Kidney epithelial cell (primary cell): ENCODE results near the gene LMX1A. TPM values are rescaled to one million over a fixed set of nuclear protein-coding genes. Genes with fewer than 3 reads are reported as not detected.

ENCODE experiments used
- DNase-seq: peaks from one replicate; pipeline ENCODE4 v3.0.0-alpha.2; 2010; ENCODE audit warnings: low read depth
- H3K27me3 ChIP-seq: 2 replicates; pipeline ENCODE4 v1.6.0; 2011; ENCODE audit warnings: low read length; ENCODE audit not compliant: control insufficient read depth, insufficient read depth
- H3K36me3 ChIP-seq: 2 replicates; pipeline ENCODE4 v1.5.1; 2011; ENCODE audit warnings: low read length; ENCODE audit not compliant: control insufficient read depth, insufficient read depth
- H3K4me3 ChIP-seq: 2 replicates; pipeline ENCODE4 v1.5.1; 2011; ENCODE audit warnings: low read depth, mild to moderate bottlenecking, control low read depth, low read length
- CTCF ChIP-seq: IDR thresholded peaks from 2 replicates; pipeline ENCODE4 v1.5.1; 2011; ENCODE audit warnings: mild to moderate bottlenecking, moderate library complexity, low read length, control low read depth, inconsistent platforms; ENCODE audit not compliant: insufficient read depth, poor library complexity, severe bottlenecking
- total RNA-seq: library from RNA; depleted of rRNA; stranded (reverse); fragments of >200 nt; gene quantifications from 2 replicates; pipeline ENCODE4 v1.2.3, GENCODE V29; 2015

The LMX1A gene
- total RNA-seq, 1 donor from 2014 or later, result not detected

- TF ChIP-seq CTCF, result no peak
- H3K27me3 ChIP-seq, result no peaks in the 10 kb centered on the region
- DNase-seq, result no peak
- H3K4me3 ChIP-seq, result no peak overlapping the region
- no peaks in the 10 kb centered on the region for H3K36me3 ChIP-seq
Observed at GRCh38 chr1:165218731-165219130, 137.8 kb downstream of the LMX1A start.

DNA sequence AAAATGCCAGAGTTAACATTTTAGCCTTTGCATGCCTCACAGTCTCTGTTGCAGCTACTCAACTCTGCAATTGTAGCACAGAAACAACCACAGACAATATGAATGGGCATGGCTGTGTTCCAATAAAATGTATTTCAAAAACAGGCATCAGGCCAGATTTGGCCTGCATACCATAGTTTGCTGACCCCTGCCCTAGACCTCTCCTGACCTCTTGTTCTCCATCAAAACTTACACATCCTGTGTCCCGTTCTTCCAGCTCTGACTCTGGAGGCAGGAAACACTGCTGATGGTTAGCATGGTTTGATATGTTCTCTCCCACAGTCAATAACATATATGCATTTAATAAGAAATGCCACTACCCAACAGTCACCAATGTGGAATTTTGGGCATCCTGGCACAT is 138.6 kb downstream of the LMX1A start:
- TF ChIP-seq CTCF, result no peak
- Histone ChIP-seq H3K27me3 (no peaks in the 10 kb centered on the region), H3K4me3 (no peak overlapping the region), H3K36me3 (no peaks in the 10 kb centered on the region)
- DNase-seq, result no peak

DNA sequence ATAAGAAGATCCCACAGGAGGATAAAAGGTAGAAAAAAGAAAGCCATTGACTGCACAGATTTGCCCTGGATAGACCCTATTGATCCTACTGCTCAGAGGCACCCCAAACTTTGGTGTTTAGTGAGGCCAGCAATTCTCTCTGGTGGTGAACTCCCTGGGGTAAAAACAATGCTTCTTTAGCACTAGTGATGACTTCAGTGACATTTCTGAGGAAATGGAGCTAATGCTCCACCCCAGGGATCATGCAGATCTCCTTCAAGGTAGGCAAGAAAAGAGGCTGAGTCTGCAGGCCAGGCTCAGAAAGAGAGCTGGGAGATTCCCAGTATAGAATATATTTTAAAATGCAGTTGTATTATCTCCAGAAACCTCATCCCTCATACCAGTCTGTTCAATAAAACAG is 140.3 kb downstream of the LMX1A start:
- TF ChIP-seq CTCF, result no peak
- Histone ChIP-seq H3K4me3 (no peak overlapping the region), H3K27me3 (no peaks in the 10 kb centered on the region), H3K36me3 (no peaks in the 10 kb centered on the region)
- no peak for DNase-seq

GRCh38 chr1:165215676-165216075 is 140.8 kb downstream of the LMX1A start:
- H3K27me3 ChIP-seq, result no peaks in the 10 kb centered on the region
- no peak for DNase-seq
- no peaks in the 10 kb centered on the region for H3K36me3 ChIP-seq
- TF ChIP-seq CTCF, result no peak
- no peak overlapping the region for H3K4me3 ChIP-seq

- no peaks in the 10 kb centered on the region for H3K36me3 ChIP-seq
- DNase-seq, result no peak
- no peak overlapping the region for H3K4me3 ChIP-seq
- TF ChIP-seq CTCF, result no peak
- H3K27me3 ChIP-seq, result no peaks in the 10 kb centered on the region
Observed at GRCh38 chr1:165212229-165212628, 144.3 kb downstream of the LMX1A start.

DNA sequence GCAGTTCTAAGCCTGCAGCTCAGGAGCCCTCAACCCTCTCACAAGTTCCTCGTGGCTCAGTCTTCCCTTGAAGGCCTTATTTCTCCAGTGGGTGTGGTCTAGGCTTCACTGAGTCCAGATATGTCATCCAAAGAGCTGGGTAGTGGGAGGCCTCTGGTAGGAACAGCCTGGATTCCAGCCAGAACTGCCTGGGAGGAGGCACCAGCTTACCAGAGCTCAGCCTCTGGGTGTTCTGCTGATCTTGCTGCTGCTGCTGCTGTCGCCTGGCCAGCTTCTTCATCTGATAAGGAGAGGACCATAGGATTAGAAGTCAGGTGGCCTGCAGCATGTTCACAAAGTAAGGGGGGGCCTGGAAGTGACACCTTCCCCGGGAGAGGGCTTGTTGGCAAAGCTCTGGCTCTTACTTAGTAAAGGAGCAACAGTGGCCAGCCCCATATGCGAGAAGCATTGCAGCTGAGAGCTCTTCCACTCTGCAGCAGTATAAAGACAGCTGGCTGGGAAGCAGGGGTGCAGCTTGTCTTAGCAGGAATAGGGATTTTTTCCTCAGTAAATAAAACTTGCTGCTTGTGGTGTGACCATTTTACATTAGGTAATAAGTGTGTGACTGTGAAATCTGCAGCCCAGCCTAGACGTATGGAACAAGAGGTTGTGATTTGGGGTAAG is 148.5 kb downstream of the LMX1A start:
- no peak overlapping the region for H3K4me3 ChIP-seq
- TF ChIP-seq CTCF, result no peak
- H3K27me3 ChIP-seq, result no peaks in the 10 kb centered on the region
- no peak for DNase-seq
- no peaks in the 10 kb centered on the region for H3K36me3 ChIP-seq
